ENCODE results near the gene FAM200C.

Gene FAM200C

GRCh38 chr5:160418561-160419457 lies 19.0 kb upstream of the FAM200C start, which contains the start of gene SLU7:
Gene SLU7, minus strand, starts transcription at chr5:160419081. Its CDS starts 3,787 bp downstream, at chr5:160415294.
- peak; percentile 93 for DNase-seq

DNA sequence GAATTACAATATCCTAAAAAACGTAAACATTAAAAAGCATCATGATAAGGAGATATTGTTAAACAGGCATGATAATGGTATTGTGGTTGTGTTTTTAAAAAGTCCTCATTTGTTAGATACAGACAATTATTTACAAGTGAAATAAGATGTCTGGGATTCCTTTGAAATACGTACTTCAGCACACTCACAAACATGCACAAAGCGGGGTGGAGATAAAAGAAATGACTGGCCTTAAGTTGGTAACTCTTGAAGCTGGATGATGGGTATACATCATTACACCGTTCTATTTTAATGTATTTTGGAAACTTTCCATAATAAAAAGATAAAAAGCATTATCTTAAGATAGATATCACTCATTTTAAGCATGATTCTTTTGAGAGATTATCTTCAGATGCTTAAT lies 1.0 kb downstream of the FAM200C start:
- no peak for DNase-seq

DNA sequence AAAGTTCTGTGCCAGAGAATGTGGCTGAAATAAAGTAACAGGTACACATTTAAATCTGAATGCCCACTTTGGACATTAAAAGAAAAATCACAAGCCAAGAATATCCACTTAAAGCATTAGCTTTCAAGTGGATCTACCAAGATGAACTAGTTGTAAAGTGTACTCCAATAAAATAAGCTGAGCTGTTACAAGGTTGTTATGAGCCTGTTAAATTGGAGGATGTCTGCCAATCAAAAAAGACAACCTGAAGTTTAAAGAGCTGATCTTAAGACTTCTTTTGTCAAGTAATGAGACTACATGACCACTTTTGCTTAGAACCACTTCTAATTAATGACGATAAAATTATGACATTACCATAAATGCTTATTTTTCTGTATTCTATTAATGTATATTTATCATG lies 2.4 kb downstream of the FAM200C start:
- DNase-seq = no peak

- no peak for DNase-seq
Observed at GRCh38 chr5:160395111-160395510, 4.7 kb downstream of the FAM200C start.

DNA sequence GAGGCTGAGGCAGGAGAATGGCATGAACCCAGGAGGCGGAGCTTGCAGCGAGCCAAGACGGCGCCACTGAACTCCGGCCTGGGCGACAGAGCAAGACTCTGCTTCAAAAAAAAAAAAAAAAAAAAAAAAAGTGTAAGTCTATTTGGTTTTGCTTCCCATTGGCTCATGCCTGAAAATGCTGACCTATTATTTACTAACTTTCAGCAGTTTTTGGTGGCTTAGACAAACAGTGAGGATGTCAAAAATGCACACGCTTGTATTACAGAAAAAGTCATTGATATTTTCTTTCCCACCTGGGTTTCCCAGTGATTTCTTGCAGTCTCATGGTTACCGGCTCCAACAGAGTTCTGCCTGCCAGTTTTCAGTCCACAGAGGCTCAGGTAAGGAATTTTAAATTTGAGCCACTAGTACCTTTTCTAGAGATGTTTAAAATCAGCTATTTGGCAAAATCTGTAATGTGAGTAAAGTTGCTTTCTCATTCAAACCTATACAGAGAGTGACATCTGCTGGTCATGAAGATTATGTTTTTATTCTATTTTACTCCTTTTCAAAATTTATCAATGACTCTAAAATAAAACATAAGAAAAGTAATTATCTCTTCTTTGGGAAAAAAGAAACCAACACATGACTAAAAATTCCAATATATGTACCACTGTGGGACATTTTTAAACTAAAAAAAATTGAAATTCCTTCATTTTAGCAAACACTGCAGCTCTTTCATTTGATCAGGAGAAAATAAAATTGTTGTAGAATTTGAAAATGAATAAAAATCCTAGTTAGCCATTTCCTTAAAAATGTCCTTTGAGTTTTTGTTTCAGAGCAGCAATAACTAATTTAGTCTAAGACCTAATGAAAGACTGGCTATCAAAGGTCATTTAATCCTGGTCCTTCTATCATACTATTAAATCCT lies 8.8 kb downstream of the FAM200C start:
- no peak for DNase-seq

DNA sequence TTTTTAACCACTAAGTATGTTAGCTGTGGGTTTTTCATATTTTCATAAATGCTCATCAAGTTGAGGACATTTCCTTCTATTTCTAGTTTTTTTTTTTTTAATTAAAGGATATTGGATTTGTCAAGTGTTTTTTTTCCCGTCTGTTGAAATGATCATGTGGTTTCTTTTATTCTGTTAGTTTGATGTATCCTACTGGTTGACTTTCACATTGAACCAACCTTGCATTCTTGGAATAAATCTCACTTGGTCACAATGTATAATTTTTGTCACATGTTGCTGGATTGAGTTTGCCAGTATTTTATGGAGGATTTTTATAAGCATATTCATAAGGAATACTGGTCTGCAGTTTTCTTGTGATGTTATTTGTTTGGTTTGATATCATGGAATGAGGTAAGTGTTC lies 12.4 kb downstream of the FAM200C start:
- DNase-seq = no peak

DNA sequence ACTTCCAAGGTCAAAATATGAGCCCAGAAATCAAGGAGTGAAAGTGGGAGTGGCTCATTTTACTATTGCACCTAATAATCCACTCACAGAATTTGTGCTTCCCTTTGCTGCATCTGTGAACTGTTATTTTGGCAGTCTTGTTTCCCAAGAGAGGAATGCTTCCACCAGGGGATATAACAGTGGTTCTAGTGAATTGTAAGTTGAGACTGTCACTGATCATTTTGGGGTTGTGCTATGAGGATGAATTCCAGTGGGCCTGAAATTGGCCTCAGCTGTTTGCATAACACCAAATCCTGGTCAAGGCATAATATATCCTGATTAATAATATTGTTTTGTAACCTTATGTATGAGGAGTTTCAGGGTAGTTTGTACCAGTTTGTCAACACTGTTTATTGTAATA lies 14.4 kb downstream of the FAM200C start:
- DNase-seq = no peak

GRCh38 chr5:160384681-160385080 lies 15.2 kb downstream of the FAM200C start:
- no peak for DNase-seq

DNA sequence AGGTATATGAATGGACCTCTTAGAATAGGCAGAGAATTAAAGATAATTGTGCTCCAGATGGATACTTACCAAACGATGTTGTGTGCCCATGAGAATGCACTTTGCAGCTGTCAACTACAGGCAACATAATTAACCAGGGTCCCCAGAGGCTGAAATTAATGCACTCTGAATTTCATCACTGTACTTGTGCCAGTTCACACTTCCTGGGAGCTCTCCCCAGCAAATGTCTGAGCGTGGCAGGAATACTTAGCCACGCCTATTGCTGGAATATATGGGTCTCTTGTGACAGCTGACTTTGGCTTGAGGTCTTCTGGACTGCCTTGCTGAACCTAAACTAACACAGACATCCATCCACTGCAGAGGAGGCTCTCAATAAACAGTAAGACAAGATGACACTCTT lies 17.5 kb downstream of the FAM200C start:
- no peak for DNase-seq

DNA sequence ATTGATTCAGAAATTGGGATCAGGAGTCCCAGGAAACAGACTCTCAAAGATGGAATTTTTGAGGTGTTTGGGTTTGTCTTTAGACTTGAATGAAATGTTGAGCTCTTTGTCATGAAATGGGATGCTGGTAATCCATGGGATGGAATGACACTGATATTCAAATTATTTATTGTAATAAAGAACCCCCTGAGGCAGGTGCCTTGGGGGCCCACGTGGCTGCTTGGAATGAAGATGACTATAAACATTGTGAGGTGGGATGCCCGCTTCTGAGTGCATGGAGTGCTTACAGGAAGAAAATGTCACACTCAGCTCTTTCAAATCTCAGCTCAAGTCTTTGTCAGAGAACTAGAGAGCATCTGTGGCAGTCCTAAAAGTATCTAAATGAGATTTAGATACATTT lies 19.8 kb downstream of the FAM200C start:
- no peak for DNase-seq

DNA sequence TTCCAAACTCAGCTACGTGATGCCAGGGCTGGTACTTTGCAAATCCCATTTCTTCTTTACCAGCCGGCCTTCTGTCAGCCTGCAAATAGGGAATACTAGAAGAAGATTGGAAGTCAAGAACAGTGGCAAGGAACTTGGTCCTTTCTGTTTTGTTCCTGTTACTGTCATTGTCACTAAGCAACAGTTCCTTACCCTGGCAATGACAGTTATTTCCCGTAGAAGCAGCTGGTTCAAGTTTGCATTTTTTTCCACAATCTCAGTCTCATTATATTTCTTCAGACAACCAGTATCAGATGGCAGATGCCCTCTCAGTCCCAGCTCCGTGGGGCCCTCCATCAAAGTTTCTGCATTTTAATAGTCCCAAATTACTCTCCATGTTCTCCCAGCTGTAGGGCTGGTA lies 20.3 kb downstream of the FAM200C start:
- no peak for DNase-seq

DNA sequence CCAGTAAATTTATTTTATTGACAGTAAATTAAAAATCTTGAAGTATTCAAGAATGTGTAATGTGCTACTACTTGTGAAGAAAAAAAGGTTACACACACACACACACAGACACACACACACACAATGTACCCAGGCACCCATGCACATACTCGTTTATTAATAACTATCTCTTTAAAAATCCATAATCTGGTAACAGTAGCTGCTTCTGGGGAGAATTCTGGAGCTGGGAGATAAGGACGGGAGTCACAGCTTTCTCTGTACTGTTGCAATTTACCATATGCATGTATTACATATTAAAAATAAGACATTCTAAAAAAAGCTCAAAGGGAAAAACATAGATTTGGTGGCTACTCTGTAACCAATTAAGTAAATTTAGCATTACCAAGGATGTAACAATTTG lies 21.5 kb downstream of the FAM200C start:
- no peak for DNase-seq

DNA sequence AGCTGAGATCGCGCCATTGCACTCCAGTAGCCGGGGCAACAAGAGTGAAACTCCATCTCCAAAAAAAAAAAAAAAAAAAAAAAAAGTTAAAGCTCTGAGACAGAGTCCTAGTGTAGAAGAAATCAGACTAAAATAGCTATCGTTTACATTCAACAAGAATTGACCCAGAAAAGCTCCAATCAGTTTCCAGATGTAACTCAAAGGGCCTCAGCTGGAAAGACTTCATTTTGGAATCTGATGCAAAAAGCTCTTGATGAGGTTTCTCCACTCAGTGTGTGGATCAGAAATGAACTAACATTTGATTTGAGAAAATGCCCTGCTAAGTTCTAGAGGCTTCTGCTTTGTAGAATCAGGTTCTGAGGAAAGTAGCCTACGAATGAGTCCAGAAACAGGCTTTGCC lies 22.2 kb downstream of the FAM200C start:
- no peak for DNase-seq

DNA sequence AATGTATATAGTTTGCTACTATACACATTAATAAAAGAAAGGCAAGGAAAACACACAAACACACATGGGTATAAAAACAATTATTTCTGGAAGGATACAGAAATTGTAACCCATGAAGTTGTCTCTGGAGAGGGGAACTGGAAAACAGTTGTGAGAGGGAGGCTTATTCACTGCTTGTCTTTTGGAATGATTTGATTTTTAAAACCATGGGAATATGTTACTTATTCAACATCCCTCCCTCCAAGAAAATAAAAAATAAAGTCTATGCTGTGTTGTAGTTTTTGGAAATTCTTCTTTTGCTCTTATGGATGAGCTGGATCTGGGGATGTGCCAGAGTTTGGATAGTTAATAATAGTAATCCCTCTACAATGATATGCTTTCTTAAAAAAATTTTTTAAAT lies 23.4 kb downstream of the FAM200C start:
- no peak for DNase-seq

GRCh38 chr5:160375701-160376100 lies 24.2 kb downstream of the FAM200C start:
- DNase-seq = no peak

GRCh38 chr5:160375166-160375565 lies 24.7 kb downstream of the FAM200C start:
- DNase-seq = no peak

- no peak for DNase-seq
Observed at GRCh38 chr5:160371294-160371693, 28.6 kb downstream of the FAM200C start.

- no peak for DNase-seq
Observed at GRCh38 chr5:160370713-160371034, 29.2 kb downstream of the FAM200C start.

GRCh38 chr5:160369990-160370712 lies 29.7 kb downstream of the FAM200C start, which contains the start of gene C1QTNF2:
Gene C1QTNF2, minus strand, starts transcription at chr5:160370626. Its CDS starts 15,615 bp downstream, at chr5:160355011.
- no peak for DNase-seq

DNA sequence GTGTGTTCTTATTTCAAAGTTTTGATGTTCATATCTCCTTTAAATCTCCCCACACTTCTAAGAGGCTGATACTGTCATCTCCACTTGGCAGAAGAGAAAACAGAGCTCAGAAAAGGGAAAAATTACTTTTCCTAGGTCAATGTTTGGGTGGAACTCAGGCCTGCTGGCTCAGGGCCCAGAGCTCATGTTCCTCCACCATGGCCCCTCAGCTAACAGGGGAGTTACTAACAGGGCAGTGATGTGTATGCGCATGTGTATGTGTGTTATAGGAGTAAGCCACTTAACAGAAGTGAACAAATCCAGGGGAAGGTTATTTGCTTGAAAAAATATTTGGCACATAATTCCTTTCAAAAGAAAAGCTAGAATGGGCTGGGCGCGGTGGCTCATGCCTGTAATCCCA lies 32.0 kb downstream of the FAM200C start:
- no peak for DNase-seq

DNA sequence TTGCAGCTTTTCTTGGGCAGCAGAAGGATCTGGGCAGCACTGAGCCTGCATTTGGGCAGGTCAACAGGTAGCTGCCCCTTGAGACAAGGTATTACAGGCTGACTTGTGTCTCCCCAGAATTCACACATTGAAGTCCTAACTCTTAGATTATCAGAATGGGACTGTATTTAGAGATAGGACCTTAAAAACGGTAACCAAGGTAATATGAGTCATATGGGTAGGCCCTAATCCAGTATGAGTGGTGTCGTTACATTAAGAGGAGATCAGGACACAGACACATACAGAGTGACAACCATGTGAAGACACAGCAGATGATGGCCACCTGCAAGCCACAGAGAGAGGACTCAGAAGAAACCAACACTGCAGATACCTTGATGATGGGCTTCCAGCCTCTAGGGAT lies 32.6 kb downstream of the FAM200C start:
- DNase-seq = no peak

DNA sequence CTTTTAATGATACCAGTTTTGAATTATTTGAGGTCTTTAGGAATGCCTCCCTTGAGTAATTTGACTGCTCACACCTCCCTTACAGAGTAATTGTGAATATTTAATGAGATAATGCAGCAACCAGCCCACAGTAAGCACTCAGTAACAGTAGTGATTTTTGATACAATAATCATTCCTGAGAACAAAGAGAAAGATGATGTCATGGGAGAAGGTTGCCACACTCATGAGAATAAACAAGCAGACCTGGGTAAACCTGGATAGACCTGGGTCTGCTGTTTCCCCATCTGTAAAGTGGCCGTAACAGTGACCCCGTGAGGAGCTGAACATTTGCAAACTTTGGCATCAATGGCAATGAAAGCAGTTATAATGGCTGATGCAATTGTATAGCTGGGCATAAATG lies 33.6 kb downstream of the FAM200C start:
- DNase-seq = no peak

Measured in activated CD4-positive, CD25-positive, alpha-beta regulatory T cell treated with anti-CD3 and anti-CD28 coated beads, Interleukin-2, amount 50 U/mL, for 72 hours (primary cell).